IMR-90 (cell line): ENCODE measurements around the gene SYCE3. TPM values are rescaled to one million over a fixed set of nuclear protein-coding genes. Genes with fewer than 3 reads are reported as not detected.
"Not testable (repeated sequence)": the region's sequence is repeated elsewhere in the genome, so short reads cannot be mapped to it uniquely, and the experiment has no call there.

Experiments
- ATAC-seq: fragments of 200-7000 bp; cut with Tn5 transposase; 2 replicates; pipeline ENCODE4 v1.9.1; 2020; ENCODE audit warnings: low read depth, mild to moderate bottlenecking, moderate library complexity
- BruUV-seq: library from RNA; stranded (reverse); fragments of 400-500 nt; replicated peaks from 2 replicates; lab custom pipeline; 2021; lab: Mats Ljungman, UMichigan
- CTCF ChIA-PET: fragments of 300-600 bp; formaldehyde crosslinking; extraction: SDS; loops from one replicate; lab custom pipeline; 2021; ENCODE audit warnings: antibody characterized with exemption; lab: Yijun Ruan, JAX
- POLR2A ChIA-PET: fragments of 300-600 bp; sonication (Branson Sonifier 250); formaldehyde crosslinking; loops from one replicate; lab custom pipeline; 2022; ENCODE audit warnings: antibody characterized with exemption; ENCODE audit not compliant: unreplicated experiment; lab: Charles Lee
- DNase-seq: peaks from one replicate; pipeline ENCODE4 v3.0.0; 2013
- H2AFZ ChIP-seq: replicated peaks from 2 replicates; pipeline ENCODE3; 2013; ENCODE audit warnings: low read length, mild to moderate bottlenecking; ENCODE audit not compliant: poor library complexity
- H2AK5ac ChIP-seq: 2 replicates; pipeline ENCODE4 v1.6.1; 2013; ENCODE audit warnings: low read depth, low read length, inconsistent platforms
- H2AK9ac ChIP-seq: replicated peaks from 2 replicates; pipeline ENCODE3; 2013; ENCODE audit warnings: mild to moderate bottlenecking, low read depth, low read length, moderate library complexity; ENCODE audit not compliant: poor library complexity
- H2BK120ac ChIP-seq: 2 replicates; pipeline ENCODE4 v1.6.1; 2013; ENCODE audit warnings: low read depth, low read length, inconsistent platforms
- H2BK15ac ChIP-seq: 3 replicates; pipeline ENCODE4 v1.6.1; 2013; ENCODE audit warnings: low read depth, low read length, inconsistent platforms
- H2BK20ac ChIP-seq: 2 replicates; pipeline ENCODE4 v1.6.1; 2013; ENCODE audit warnings: low read depth, mild to moderate bottlenecking, inconsistent platforms, low read length, moderate library complexity
- H2BK5ac ChIP-seq: 2 replicates; pipeline ENCODE4 v1.6.1; 2013; ENCODE audit warnings: mild to moderate bottlenecking, low read depth, low read length, inconsistent platforms; ENCODE audit not compliant: poor library complexity, severe bottlenecking
- H3K14ac ChIP-seq: replicated peaks from 2 replicates; pipeline ENCODE4 v1.6.1; 2013; ENCODE audit warnings: low read depth, low read length, inconsistent platforms
- H3K18ac ChIP-seq: 2 replicates; pipeline ENCODE4 v1.6.1; 2013; ENCODE audit warnings: low read depth, low read length, control low read depth
- H3K23ac ChIP-seq: 2 replicates; pipeline ENCODE4 v1.6.1; 2013; ENCODE audit warnings: low read depth, low read length, inconsistent platforms
- H3K27ac ChIP-seq: 2 replicates; pipeline ENCODE4 v1.5.1; 2013; ENCODE audit warnings: mild to moderate bottlenecking, control low read depth, low read length; ENCODE audit not compliant: insufficient read depth
- H3K27me3 ChIP-seq: 2 replicates; pipeline ENCODE4 v1.6.1; 2013; ENCODE audit warnings: low read length; ENCODE audit not compliant: control insufficient read depth, insufficient read depth
- H3K36me3 ChIP-seq: 2 replicates; pipeline ENCODE4 v1.6.1; 2013; ENCODE audit warnings: low read length, mixed read lengths; ENCODE audit not compliant: control insufficient read depth, insufficient read depth
- H3K4ac ChIP-seq: 2 replicates; pipeline ENCODE4 v1.6.1; 2013; ENCODE audit warnings: low read depth, low read length, inconsistent platforms
- H3K4me1 ChIP-seq: 2 replicates; pipeline ENCODE4 v1.6.1; 2013; ENCODE audit warnings: low read length, mixed read lengths; ENCODE audit not compliant: control insufficient read depth, insufficient read depth
- H3K4me2 ChIP-seq: 2 replicates; pipeline ENCODE4 v1.6.1; 2013; ENCODE audit warnings: low read depth, mild to moderate bottlenecking, control low read depth, low read length, moderate library complexity
- H3K4me3 ChIP-seq: 2 replicates; pipeline ENCODE4 v1.5.1; 2013; ENCODE audit warnings: low read depth, mild to moderate bottlenecking, control low read depth, low read length, moderate library complexity; ENCODE audit not compliant: insufficient read depth
- H3K56ac ChIP-seq: 2 replicates; pipeline ENCODE4 v1.6.1; 2013; ENCODE audit warnings: low read length, inconsistent platforms; ENCODE audit not compliant: insufficient read depth; ENCODE audit errors: extremely low read depth
- H3K79me1 ChIP-seq, 2 experiments: 2 replicates each; pipeline ENCODE4 v1.6.1; 2013; ENCODE audit warnings: low read length in 2 of 2, inconsistent platforms in 1 of 2, low read depth in 1 of 2
- H3K9ac ChIP-seq: 2 replicates; pipeline ENCODE4 v1.6.1; 2013; ENCODE audit warnings: low read depth, low read length, control low read depth
- H3K9me1 ChIP-seq: 2 replicates; pipeline ENCODE4 v1.6.1; 2013; ENCODE audit warnings: low read length, inconsistent platforms; ENCODE audit not compliant: insufficient read depth
- H3K9me3 ChIP-seq: 2 replicates; pipeline ENCODE4 v1.6.1; 2013; ENCODE audit warnings: low read length; ENCODE audit not compliant: control insufficient read depth, insufficient read depth
- H4K20me1 ChIP-seq: 2 replicates; pipeline ENCODE4 v1.6.1; 2013; ENCODE audit warnings: low read length, inconsistent platforms; ENCODE audit not compliant: insufficient read depth
- H4K5ac ChIP-seq: 2 replicates; pipeline ENCODE4 v1.6.1; 2013; ENCODE audit warnings: mild to moderate bottlenecking, low read depth, low read length, control low read depth
- H4K8ac ChIP-seq, 2 experiments: 2 replicates each; pipeline ENCODE4 v1.6.1; 2013; ENCODE audit warnings: low read depth in 2 of 2, low read length in 2 of 2, control low read depth in 1 of 2, inconsistent platforms in 1 of 2
- H4K91ac ChIP-seq: 2 replicates; pipeline ENCODE4 v1.6.1; 2013; ENCODE audit warnings: low read depth, low read length, inconsistent platforms; ENCODE audit not compliant: insufficient read depth
- CTCF ChIP-seq: conservative IDR thresholded peaks from 2 replicates; pipeline ENCODE4 v1.5.1; 2012; ENCODE audit warnings: mild to moderate bottlenecking, low read depth, low read length, improper control_type of control experiment
- RAD21 ChIP-seq: IDR thresholded peaks from 2 replicates; pipeline ENCODE4 v1.6.1; 2012; ENCODE audit warnings: low read length, improper control_type of control experiment
- RFX5 ChIP-seq: IDR thresholded peaks from 2 replicates; pipeline ENCODE4 v1.8.0; 2012; ENCODE audit warnings: low read depth, mild to moderate bottlenecking, low read length, moderate library complexity
- WGBS, 2 experiments: methylation state at CpG; one replicate each; pipeline versions ENCODE4 v1.1.5 to v1.1.7; 2013; ENCODE audit warnings: missing lambda C conversion rate in 2 of 2; ENCODE audit not compliant: insufficient read length in 1 of 2; ENCODE audit errors: extremely low coverage in 2 of 2; 5-methylcytosine and 5-hydroxymethylcytosine counted together
- dilution Hi-C: fragments of 300-500 bp; cut with HindIII; formaldehyde crosslinking; loops from one replicate; pipeline ENCODE4 v1.14.3; 2018; ENCODE audit warnings: low sequenced_read_pairs; ENCODE audit not compliant: unreplicated experiment
- in situ Hi-C: fragments of 300-500 bp; cut with MboI; formaldehyde crosslinking; loops from 3 replicates; pipeline ENCODE4 v1.14.3; 2019; ENCODE audit warnings: low sequenced_read_pairs, inconsistent platforms, mixed read lengths
- intact Hi-C: fragments of 100-400 bp; cut with micrococcal nuclease; formaldehyde crosslinking; loops from 2 replicates; pipeline ENCODE4 v1.10.0; 2022
- polyA plus RNA-seq, 3 experiments: library from polyadenylated mRNA; depleted of rRNA; stranded (reverse); fragments of >200 nt; gene quantifications; 2 replicates each; pipeline ENCODE4 v1.2.3, GENCODE V29; 2012; ENCODE audit warnings: low replicate concordance in 1 of 3
- total RNA-seq: library from RNA; depleted of rRNA; stranded (reverse); fragments of >200 nt; gene quantifications from 2 replicates; pipeline ENCODE4 v1.2.3, GENCODE V29; 2012

Gene SYCE3
- total and polyA plus RNA-seq, 2 of the 4 experiments (the other 2 are of a cell fraction): not detected

GRCh38 chr22:50535113-50535512 lies 27.6 kb downstream of the SYCE3 start:
- no peak overlapping the region for H3K14ac ChIP-seq
- H3K27me3 ChIP-seq: peaks cover 5% of the 10 kb centered on the region; the same call in 1 of the 2 replicates
- no peak overlapping the region for H2BK15ac ChIP-seq
- BruUV-seq: no TSS peak
- no peak overlapping the region for H3K27ac ChIP-seq
- in situ Hi-C loops (no loop called here), intact Hi-C loops (no loop called here), dilution Hi-C loops (no loop called here)
- no peaks in the 10 kb centered on the region for H3K9me3 ChIP-seq
- H3K4me1 ChIP-seq: peaks cover 21% of the 10 kb centered on the region
- no peak overlapping the region for H3K4me2 ChIP-seq
- H3K9me1 ChIP-seq: peaks cover 7% of the 10 kb centered on the region
- H2BK20ac ChIP-seq: no peak overlapping the region
- POLR2A ChIA-PET: no interaction called here
- no peaks in the 10 kb centered on the region for H3K36me3 ChIP-seq
- no peak overlapping the region for H4K8ac ChIP-seq
- H2AK9ac ChIP-seq: no peak overlapping the region
- no peak overlapping the region for H3K4me3 ChIP-seq
- no peak for DNase-seq
- no CpG with 5 or more reads among the region's 8 CpGs for WGBS, 2 experiments
- no peaks in the 10 kb centered on the region for H4K20me1 ChIP-seq
- H3K56ac ChIP-seq: no peak overlapping the region
- H2AFZ ChIP-seq: no peak overlapping the region
- ATAC-seq: no peak
- H2BK120ac ChIP-seq: no peak overlapping the region
- H2BK5ac ChIP-seq: no peak overlapping the region
- H4K91ac ChIP-seq: no peak overlapping the region
- H3K9ac ChIP-seq: no peak overlapping the region
- no peak overlapping the region for H2AK5ac ChIP-seq
- TF ChIP-seq RAD21 (no peak), RFX5 (no peak), CTCF (no peak)
- no peak overlapping the region for H3K4ac ChIP-seq
- CTCF ChIA-PET: no interaction called here
- H3K79me1 ChIP-seq: no peaks in the 10 kb centered on the region; a peak in 1 of 4 replicates
- H4K5ac ChIP-seq: no peak overlapping the region
- no peak overlapping the region for H3K23ac ChIP-seq
- H3K18ac ChIP-seq: no peak overlapping the region

GRCh38 chr22:50533856-50534711 lies 28.6 kb downstream of the SYCE3 start:
- H2BK5ac ChIP-seq, H3K23ac ChIP-seq, H3K36me3 ChIP-seq, BruUV-seq, H3K27ac ChIP-seq, H2AFZ ChIP-seq, intact Hi-C loops, H3K79me1 ChIP-seq, H2AK9ac ChIP-seq, DNase-seq, ATAC-seq, H3K27me3 ChIP-seq, H2BK120ac ChIP-seq, H4K8ac ChIP-seq, H3K4me2 ChIP-seq, H4K5ac ChIP-seq, H3K9me3 ChIP-seq, H4K91ac ChIP-seq, H2AK5ac ChIP-seq, H2BK20ac ChIP-seq, H3K4me3 ChIP-seq, H3K9me1 ChIP-seq, H3K4ac ChIP-seq, in situ Hi-C loops, dilution Hi-C loops, CTCF ChIA-PET, H2BK15ac ChIP-seq, H3K14ac ChIP-seq, H4K20me1 ChIP-seq, H3K9ac ChIP-seq, H3K18ac ChIP-seq, H3K56ac ChIP-seq: not testable (repeated sequence)
- POLR2A ChIA-PET: interaction anchor here (0.5 kb wide), 1 partner anchor 371 kb away, joined by 4 read pairs; no protein-coding TSS in a partner anchor
- WGBS, 2 experiments: no CpG with 5 or more reads among the region's 21 CpGs
- H3K4me1 ChIP-seq: peaks cover 16% of the 10 kb centered on the region
